Activated CD4-positive, CD25-positive, alpha-beta regulatory T cell treated with anti-CD3 and anti-CD28 coated beads, Interleukin-2, amount 50 U/mL, for 72 hours (primary cell): ENCODE data around the gene GPC6.

Experiments
- DNase-seq: peaks from one replicate; pipeline ENCODE4 v3.0.0; 2021

The GPC6 gene

DNA sequence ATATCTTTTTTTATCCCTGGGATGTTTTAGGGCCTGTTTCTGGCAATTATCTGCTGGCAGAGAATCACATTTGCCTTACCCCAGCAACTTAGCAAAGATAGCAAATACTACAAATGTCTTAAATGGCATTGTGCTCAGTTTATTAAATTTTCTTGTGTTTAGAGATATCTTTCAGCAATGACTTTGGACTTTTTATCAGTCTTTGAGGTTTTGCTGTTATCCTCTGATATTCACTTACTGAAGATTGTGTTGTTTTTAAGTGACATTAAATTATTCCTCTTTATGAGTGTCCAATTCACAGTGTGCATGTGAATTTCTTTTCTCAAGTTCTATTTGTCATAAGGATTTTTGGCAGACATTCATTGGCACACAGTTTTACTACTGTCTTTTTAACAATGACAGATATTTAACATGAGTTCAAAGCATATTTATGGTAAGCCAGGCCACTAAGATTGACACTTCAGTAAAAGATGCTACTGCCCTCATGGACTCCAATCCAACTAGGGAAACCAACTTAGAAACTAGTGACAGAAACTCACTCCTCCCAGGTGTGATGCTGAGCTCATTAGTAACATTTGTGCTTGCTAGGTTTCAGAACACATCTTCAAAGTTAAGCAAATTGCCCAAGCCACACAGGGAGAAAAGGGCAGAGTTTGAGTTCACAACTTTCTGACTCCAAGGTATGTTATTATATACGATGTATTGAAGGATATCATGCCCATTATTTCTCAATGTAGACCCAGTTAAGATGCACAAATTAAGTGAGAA, 481.9 kb downstream of the GPC6 start:
- no peak for DNase-seq

DNA sequence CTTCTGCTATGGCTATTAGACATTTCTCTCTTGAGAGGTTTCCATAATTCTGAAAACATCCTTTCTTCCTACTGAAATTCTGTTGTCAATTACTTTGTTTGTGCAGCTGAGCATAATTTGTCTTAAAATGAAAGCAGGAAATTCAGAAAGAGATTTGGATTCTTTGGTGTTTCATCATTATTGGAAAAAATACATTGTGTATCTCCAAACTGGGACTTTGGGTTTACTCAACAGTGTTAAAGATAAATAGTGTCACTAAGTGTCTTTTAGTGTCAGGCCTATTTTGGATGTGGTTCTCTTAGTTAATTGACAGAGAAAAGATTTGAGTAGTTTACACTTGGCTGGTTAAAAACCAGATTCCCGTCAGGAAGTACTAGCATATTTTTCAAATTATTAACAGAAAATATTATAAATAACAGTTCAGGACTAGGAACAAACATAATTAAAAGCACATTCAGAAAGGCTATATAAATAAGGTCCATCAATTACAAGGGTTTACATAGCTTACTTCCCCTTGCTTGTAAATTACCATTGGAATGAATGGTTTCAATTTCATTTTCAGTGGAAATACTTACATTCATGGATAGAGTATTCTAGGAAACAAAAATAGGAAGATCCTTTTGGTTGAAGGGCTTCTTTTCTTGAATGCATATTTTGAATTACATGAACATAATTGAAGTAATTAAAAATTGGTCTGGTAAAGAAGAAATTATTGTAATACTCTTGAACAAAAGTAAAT, 483.1 kb downstream of the GPC6 start:
- no peak for DNase-seq

DNA sequence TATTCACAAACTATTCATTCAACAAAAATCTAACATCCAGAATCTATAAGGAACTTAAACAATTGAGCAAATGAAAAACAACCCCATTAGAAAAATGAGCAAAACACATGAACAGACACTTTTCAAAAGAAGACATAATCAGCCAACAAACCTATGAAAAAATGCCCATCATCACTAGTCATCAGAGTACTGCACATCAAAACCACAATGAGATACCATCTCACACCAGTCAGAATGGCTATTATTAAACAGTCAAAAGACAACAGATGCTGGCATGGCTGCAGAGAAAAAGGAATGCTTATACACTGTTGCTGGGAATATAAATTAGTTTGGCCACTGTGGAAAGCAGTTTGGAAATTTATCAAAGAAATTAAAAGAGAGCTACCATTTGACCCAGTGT, 487.6 kb downstream of the GPC6 start:
- no peak for DNase-seq

DNA sequence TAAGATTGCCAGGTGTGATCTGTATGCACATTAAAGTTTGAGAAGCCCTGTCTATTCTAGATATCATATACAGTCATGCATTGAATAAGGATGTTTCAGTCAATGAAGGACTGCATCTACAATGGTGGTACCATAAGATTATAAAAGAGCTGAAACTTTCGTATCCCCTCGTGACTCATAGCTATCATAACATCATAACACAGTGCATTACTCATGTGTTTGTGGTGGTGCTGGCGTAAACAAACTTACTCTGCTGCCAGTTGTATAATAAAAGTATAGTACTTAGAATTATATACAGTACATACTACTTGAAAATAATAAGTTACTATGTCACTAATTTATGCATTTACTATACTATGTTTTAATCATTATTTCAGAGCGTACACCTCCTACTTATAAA, 489.3 kb downstream of the GPC6 start:
- DNase-seq: no peak

DNA sequence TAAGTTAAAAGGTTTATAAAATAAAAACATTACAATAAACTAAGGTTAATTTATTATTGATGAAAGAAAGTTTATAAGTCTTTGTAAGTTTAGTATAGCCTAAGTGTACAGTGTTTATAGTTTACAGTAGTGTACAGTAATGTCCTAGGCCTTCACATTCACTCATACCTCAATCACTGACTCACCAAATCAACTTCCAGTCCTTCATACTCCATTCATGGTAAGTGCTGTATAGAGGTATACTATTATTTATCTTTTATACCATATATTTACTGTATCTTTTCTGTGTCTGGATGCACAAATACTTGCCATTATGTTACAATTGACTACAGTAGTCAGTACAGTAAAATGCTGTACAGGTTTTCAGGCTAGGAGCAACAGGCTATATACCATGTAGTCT, 490.0 kb downstream of the GPC6 start:
- no peak for DNase-seq

DNA sequence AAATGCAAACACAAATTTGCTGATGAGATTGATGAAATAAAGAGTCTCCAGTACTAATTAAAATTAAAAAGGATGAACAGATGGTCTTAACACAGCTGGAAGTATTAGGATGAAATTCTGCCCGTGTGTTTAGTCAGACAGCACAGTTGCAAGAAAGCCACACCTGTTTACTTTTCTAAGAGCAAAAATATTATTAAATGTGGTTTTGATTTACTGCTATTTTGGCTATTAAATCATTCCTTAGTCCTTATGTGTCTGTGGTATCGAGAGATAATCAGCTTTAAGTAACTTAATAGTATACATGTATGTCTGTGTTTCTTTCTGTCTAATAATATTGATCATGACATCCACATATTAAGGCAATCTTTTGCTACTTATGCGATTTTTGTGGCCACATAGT, 494.9 kb downstream of the GPC6 start:
- no peak for DNase-seq

DNA sequence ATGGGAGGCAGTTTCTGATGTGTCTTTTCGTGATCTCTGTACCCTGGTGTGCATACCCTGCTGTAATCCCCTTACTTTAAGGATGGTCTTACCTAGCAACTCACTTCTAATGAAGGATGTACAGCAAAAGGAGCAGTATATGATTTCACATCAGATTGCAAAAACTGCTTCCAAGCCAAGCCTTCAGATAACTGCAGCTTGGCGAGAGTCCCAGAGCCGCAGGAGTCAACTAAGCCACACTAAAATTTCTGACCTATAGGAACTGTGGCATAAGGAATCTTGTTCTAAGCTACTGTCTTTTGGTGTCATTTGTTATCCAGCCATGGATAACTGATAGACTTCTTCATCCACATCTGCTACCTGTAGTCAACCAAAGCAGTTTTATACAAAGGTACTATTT, 496.7 kb downstream of the GPC6 start:
- no peak for DNase-seq

DNA sequence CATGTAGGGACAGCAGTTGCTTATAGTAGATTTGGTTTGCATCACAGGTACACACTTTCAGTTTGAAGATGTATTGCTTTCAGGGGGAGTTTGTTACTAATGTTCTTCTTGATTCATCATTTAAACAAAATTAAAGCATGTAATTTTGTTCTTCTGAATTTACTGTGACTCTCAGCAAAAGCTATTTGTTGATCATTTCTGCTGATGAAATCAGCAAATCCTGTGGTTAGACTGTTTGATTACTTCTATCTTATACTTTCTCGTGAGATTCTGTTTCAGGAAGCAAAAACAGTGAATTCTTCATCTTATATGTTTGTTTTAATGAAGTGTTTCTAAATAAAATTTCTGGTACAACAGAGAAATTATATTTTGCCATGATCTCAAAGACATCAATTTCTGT, 497.6 kb downstream of the GPC6 start:
- DNase-seq: no peak

DNA sequence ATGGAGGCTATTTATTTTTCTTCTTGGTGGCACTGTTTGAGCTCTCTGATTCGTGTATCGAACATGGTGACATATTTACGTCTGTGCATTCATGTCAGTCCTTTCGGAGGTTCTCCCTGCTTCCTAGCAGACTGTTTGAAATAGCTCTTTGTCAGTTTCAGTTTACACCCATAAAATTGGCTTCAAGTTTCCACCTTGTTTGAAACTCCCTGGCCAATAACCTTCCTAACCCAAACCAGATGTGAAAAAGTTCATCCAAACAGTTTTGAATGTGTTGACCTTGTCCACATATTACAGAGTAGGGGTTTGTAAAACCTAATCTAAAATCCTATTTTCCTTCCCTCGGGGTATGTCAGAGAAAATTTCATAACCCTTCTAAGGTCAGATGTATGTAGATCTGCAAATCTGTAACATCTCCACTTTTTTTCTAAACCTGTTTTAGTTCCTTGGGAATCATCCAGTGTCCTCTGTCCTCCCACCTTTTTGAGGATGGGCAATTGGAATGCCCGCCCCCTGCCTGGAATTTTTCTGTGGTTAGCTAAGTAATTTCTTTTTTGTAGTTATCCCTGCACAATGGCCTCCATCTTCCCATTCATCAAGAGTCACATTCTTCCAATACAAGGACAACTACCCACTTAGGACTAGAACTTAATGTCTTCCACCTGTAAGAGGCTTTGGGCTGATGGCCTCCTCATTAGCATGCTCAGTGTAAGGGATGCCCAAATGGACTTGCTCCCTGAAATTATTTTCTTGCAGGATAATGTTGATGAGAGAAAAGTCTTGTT, 499.8 kb downstream of the GPC6 start:
- DNase-seq: no peak

DNA sequence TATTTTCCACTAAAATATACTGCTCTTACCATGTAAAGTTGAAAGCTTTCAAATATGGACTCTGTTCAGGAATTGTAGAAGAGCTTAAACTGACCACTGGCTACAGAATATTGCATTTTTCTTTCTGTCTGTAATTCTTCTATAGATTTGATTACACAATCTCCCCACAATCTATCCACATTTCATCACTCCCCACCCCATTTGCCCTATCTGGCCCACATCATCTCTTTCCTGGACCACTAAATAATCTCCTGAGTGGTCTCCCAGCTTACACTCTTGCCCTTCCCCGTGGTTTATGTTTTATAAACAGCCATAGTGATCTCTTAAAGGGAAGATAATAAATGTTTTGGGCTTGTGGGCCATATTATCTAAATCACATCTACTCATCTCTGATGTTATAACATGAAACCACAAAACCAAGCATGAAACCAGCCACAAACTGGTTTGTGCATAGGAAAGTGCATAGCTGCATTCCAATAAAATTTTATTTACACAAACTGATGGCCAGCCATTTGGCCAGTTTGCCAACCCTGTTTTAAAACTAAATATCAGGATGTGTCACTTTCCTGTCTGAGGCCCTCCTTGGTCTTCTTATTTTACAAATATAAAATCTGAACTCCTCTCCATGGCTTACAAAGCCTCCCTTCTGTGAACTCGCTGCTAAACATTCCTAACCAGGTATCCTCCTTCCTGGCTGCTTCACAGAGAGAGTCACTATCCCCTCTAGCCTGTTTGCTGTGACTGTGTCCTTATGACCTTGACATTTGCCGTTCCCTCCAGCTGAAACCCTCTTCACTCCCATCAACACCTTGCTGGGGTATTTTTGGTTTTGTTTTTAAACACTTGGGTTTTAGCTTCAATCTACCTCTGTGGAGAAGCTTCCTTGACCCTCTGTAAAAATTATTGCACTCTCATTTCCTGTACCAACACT, 500.9 kb downstream of the GPC6 start:
- no peak for DNase-seq

DNA sequence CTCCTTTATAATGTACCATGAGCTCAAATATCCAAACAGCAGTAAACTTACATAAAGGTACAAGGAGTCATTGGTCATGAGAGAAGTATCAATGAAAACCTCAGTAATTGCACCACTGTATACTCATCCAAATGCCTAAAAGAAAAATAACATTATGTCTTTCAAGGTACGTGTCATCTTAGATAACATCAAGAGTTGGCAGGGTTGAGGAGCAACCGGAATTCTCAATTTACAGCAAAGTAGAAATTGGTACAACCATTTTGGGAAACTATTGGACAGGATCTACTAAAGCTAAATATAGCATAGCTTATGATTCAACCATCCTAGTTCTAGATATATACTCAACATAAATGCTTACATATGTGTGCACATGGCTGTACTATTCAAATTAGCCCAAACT, 502.8 kb downstream of the GPC6 start:
- no peak for DNase-seq

DNA sequence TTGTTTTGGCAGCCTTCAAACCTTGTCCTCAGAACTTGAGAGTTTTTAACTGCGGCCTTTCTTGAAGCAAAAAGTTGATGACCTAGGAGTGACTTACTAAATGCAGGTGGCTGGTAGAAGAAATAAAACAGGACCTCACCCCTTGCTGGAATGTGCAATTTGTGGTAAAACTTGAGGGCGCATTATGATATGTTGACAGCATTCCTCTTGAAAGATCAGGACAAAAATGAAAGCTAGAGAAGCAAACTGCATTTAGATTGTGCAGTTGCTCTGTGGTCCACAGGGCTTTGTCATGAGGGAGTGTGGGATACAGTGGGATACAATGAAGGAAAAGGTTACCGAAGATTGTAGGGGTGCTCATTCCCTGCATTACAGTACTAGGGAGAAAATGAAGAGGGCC, 504.2 kb downstream of the GPC6 start:
- no peak for DNase-seq

DNA sequence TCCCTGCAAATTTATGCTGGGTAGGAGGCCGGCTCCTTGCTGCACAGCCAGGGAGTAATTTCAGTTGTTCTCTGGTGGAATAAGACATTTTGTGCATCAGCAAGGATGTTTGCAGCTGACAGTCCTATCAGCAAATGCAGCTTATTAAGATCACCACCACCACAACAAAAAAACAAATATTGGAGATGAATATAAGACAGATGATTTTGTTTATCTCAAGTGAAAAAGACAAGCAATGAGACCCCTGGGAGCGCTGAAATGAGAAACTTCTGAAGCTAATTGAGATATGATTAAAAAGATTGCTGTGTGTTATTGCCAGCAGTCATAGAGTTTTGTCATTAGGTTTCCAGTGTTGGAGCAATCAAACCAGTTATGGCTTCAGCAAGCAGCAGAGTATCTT, 505.6 kb downstream of the GPC6 start:
- DNase-seq: no peak

DNA sequence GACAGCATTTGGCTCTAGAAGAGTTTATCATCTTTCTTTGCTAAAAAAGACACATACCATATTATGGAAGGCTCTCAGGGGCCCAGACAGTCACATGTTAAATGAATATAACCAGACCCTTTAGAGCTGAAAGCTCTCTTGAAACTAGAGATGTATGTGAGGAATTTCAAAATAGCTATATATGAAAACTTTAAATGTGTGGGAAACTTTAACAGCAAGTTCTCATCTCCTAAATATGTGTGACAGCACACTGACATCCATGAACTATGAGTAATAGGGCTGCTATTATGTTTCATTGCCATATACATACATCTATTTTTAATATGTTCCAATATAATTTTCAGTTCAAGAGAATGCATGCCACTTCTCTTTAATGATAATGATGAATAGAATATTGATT, 509.5 kb downstream of the GPC6 start:
- no peak for DNase-seq

DNA sequence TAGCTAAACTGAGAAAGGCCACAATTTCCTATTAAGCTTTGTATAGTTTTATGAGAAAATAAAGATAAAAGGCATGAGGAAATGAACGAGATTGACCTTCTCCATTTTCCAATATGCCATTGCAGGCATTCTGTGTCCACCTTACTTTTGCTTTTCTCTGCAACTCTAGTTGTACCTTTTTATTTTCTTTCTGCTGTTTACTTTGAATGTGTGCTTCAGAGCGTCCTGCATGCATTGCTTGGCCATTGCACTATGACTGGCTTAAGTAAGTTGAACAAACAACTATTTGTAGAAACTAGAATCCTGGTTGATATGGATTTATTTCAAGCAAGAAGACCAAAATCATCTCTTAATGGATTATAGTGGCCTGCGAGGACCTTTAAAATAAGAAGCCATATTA, 510.3 kb downstream of the GPC6 start:
- DNase-seq: no peak

DNA sequence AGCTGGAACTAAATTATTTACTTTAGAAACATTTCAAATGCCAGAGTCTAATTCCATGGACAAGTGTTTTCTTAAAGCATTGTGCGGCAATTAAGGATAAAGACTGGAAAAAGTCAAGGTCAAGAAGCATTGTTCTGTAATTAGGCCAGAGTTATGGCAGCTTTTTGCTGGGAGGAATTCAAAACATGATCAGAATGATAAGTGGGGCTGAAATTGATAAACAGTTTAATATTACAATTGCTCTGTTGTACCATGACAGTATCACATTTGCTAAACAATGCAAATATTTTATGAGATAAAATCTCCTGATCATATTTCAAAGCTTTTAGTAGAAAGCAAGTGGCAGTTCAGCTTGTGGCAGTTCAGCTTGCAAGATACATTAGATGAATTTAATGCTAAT, 513.7 kb downstream of the GPC6 start:
- no peak for DNase-seq

DNA sequence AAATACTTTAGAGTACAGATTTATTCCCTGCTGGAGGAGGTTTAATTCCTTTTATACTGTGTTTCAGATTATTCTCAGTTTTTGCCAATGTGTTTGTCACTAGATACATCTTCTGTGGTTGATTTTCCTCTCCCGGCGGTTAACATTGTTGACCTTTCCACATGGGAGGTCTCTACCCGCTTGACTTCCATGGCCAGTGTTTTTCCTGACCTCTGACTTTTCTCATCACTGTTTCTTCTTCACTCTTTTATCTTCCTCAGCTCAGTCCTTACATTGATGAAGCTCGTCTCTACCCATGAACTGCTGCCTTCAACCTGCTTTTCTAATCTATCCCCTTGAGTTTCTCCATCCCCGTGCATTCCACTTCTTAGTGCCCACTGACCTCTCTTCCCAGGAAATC, 517.4 kb downstream of the GPC6 start:
- no peak for DNase-seq

DNA sequence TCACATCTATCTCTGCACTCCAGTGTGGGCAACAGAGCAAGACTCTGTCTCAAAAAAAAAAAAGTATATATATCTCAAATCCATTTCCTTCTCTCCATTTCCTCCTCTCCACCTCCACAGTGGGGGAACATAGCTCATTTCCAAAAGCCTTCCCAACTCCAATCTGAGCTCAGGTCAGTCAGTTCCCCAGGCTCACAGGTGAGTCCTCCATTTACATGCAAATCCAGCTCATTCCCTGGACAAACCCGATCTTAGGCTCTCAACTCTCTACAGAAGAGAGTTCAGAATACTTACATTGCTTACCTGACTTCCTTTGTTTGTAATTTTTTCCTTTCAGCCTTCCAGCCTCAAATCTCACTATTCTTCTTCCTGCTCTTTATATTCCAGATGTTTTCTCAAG, 518.3 kb downstream of the GPC6 start:
- no peak for DNase-seq

DNA sequence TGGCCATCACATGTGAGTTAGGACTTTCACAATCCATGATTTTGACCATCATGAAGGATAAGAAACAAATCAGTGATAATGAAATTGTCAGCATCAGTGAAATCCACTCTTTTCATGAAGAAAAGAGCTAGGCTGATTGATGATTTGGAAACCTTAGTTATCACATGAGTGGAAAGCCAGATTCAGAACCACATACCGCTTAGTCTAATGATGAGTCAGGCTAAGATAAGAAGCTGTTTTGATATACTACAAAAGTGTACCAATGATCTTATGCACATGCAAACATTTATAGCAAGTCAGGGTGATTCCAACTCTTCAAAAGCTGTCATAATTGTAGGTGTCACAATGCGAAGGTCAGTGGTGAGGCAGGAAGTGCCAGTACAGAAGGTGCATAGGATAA, 519.3 kb downstream of the GPC6 start:
- DNase-seq: no peak

DNA sequence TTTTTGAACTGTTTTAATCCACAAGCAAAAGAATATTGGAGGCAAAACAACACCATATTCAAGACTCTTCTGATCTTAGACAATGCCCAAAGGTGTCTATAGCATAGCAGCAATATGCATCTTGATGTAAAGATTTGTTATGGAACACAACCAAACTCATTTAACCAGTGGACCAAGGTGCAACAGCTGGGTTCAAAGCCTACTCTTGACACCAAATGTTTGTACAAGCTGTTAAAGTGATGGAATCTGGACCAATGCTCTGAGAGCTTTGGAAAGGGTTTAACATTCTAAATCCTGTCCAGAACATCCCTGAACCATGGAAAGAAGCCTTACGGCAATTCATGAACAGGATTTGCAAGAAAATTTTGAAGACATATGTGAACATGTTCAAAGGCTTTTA, 520.0 kb downstream of the GPC6 start:
- DNase-seq: no peak

DNA sequence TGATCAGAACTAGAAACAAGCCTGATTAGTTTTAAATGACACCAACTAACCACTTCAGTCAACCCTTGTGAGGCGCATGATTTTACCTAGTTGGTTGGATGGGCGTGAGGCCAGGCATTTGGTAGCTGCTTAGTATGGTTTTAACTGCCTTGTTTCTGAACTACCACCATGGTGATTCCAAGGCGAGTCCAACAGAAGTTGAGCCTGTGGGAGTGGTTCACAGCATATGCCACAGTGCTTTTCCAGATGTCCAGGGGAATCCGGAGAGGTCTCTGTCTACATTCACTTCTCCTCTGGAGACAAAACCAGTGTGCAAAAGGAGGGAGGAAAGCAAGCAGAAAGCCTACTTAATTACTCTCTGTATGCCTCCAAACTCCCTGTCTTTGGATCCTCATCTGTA, 524.1 kb downstream of the GPC6 start:
- no peak for DNase-seq

DNA sequence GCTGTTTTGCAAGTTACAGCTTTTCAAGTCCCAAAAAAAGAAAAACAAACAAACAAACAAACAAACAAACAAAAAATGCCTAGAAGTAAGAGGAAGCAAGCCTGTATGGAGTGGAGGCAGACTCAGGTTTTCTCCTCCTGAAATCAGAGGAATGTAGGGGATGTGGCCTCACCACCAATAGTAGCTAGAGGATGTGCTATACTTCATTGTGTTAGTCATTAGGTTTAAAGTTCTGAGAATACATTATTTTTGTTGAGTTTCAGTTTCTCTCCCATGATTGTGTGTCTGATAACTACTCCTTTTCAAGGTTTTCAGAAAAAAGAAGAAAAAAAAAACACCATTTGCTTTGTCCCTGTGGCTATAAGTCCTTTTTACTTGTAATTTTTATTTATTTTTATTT, 524.5 kb downstream of the GPC6 start:
- DNase-seq: no peak

DNA sequence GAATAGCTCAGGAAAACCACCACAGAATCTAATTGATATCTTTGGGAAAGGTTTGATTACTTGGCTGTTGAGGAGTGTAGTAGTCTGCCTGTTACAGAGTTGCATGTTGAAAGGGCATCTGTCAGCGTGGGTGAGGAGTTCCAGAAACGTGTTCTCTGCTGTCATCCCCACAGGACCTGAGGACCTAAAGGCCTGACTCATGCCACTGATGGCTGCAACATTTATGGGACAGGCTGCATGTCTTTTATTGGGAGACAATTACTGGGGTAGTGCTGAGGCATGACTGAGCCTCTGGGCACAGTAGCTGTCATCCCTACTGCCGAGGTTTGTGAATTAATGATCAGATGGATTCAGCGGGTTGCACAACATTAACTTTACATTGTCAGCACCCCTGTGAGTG, 525.9 kb downstream of the GPC6 start:
- DNase-seq: no peak
